Breast epithelium (tissue), 4 donors: ENCODE measurements around the gene EIF4A2. TPM values are rescaled to one million over a fixed set of nuclear protein-coding genes. Genes with fewer than 3 reads are reported as not detected.

ENCODE experiments used
- DNase-seq, 2 donors: peaks; one replicate each; pipeline ENCODE4 v3.0.0-alpha.2; 2019; ENCODE audit warnings: low spot score in 2 of 2
- H3K27ac ChIP-seq, 2 donors: fragments of 200-600 bp; sonication (generic) in 1 of 2; one replicate each; pipeline ENCODE4 v1.5.1; 2016 to 2019; ENCODE audit warnings: mild to moderate bottlenecking in 1 of 2
- H3K27me3 ChIP-seq, 2 donors: fragments of 200-600 bp; sonication (generic) in 1 of 2; one replicate each; pipeline versions ENCODE4 v1.5.1 to v1.6.0; 2017 to 2019; ENCODE audit warnings: control low read depth in 1 of 2, mild to moderate bottlenecking in 1 of 2
- H3K36me3 ChIP-seq: fragments of 200-600 bp; one replicate; pipeline ENCODE4 v1.5.1; 2019
- H3K4me1 ChIP-seq, 2 donors: fragments of 200-600 bp; sonication (generic); one replicate each; pipeline ENCODE4 v1.5.1; 2016 to 2019; ENCODE audit warnings: control low read depth in 1 of 2
- H3K4me3 ChIP-seq, 3 donors: fragments of 200-600 bp; sonication (generic); 1 replicate in 2 of 3; 2 replicates in 1 of 3; pipeline ENCODE4 v1.5.1; 2016 to 2019; ENCODE audit warnings: mild to moderate bottlenecking in 3 of 3, moderate library complexity in 2 of 3
- H3K9me3 ChIP-seq, 2 donors: fragments of 200-600 bp; sonication (generic) in 1 of 2; one replicate each; pipeline ENCODE4 v1.5.1; 2016 to 2019; ENCODE audit warnings: control low read depth in 1 of 2
- CTCF ChIP-seq, 3 donors: fragments of 450-650 bp; IDR thresholded peaks; one replicate each; pipeline ENCODE4 v1.5.1; 2016 to 2017; ENCODE audit warnings: antibody characterized with exemption in 3 of 3, mild to moderate bottlenecking in 3 of 3, moderate library complexity in 3 of 3
- POLR2A ChIP-seq: fragments of 450-650 bp; IDR thresholded peaks from one replicate; pipeline ENCODE4 v1.6.1; 2016; ENCODE audit warnings: antibody characterized with exemption, mild to moderate bottlenecking, moderate library complexity
- POLR2AphosphoS5 ChIP-seq, 3 donors: sonication (generic); formaldehyde crosslinking; IDR thresholded peaks; one replicate each; pipeline ENCODE4 v1.6.1; 2017; ENCODE audit warnings: antibody characterized with exemption in 3 of 3
- intact Hi-C: fragments of 100-400 bp; cut with DNase I; formaldehyde crosslinking; loops from one replicate; pipeline ENCODE4 v1.15.1; 2023; ENCODE audit warnings: low total_unique reads
- total RNA-seq, 3 donors: library from RNA; depleted of rRNA; stranded (reverse); fragments of >200 nt; gene quantifications; one replicate each; pipeline ENCODE4 v1.1.0, GENCODE V29; 2016

The EIF4A2 gene
- total RNA-seq, 3 donors from 2014 or later: 264 to 592 (median 493) TPM

GRCh38 chr3:186759231-186759930 is 24.0 kb upstream of the EIF4A2 start:
- no peaks in the 10 kb centered on the region for H3K4me1 ChIP-seq
- intact Hi-C loops: no loop called here
- no peak for TF ChIP-seq POLR2A
- TF ChIP-seq POLR2AphosphoS5 (IDR thresholded peaks at IDR 0.05): no peak
- TF ChIP-seq CTCF (IDR thresholded peaks at IDR 0.05): no peak
- H3K9me3 ChIP-seq: no peaks in the 10 kb centered on the region
- no peaks in the 10 kb centered on the region for H3K36me3 ChIP-seq
- H3K4me3 ChIP-seq: no peak overlapping the region
- no peak for DNase-seq
- H3K27ac ChIP-seq: no peak overlapping the region
- no peaks in the 10 kb centered on the region for H3K27me3 ChIP-seq

GRCh38 chr3:186760141-186760833 is 23.1 kb upstream of the EIF4A2 start:
- no peak overlapping the region for H3K4me3 ChIP-seq
- H3K27me3 ChIP-seq: no peaks in the 10 kb centered on the region
- TF ChIP-seq CTCF (IDR thresholded peaks at IDR 0.05) (no peak), POLR2AphosphoS5 (IDR thresholded peaks at IDR 0.05) (no peak), POLR2A (no peak)
- H3K36me3 ChIP-seq: no peaks in the 10 kb centered on the region
- intact Hi-C loops: no loop called here
- no peak for DNase-seq
- no peaks in the 10 kb centered on the region for H3K9me3 ChIP-seq
- no peaks in the 10 kb centered on the region for H3K4me1 ChIP-seq
- H3K27ac ChIP-seq: no peak overlapping the region

GRCh38 chr3:186760897-186761447 is 22.4 kb upstream of the EIF4A2 start:
- intact Hi-C loops: no loop called here
- Histone ChIP-seq H3K4me3 (no peak overlapping the region), H3K27ac (no peak overlapping the region), H3K4me1 (no peaks in the 10 kb centered on the region), H3K36me3 (no peaks in the 10 kb centered on the region), H3K27me3 (no peaks in the 10 kb centered on the region), H3K9me3 (no peaks in the 10 kb centered on the region)
- no peak for DNase-seq
- TF ChIP-seq CTCF (IDR thresholded peaks at IDR 0.05) (no peak), POLR2A (no peak), POLR2AphosphoS5 (IDR thresholded peaks at IDR 0.05) (no peak)

GRCh38 chr3:186772281-186772694 is 11.1 kb upstream of the EIF4A2 start:
- H3K9me3 ChIP-seq: no peaks in the 10 kb centered on the region
- TF ChIP-seq POLR2AphosphoS5 (IDR thresholded peaks at IDR 0.05) (no peak), POLR2A (no peak), CTCF (IDR thresholded peaks at IDR 0.05) (no peak)
- DNase-seq: no peak
- intact Hi-C loops: no loop called here
- H3K4me3 ChIP-seq: peak overlapping the region; percentile 37 to 71 (median 55)
- no peaks in the 10 kb centered on the region for H3K27me3 ChIP-seq
- no peak overlapping the region for H3K27ac ChIP-seq
- no peaks in the 10 kb centered on the region for H3K36me3 ChIP-seq
- no peaks in the 10 kb centered on the region for H3K4me1 ChIP-seq
